Melanocyte of skin (primary cell): ENCODE results near the gene TRIO. TPM values are rescaled to one million over a fixed set of nuclear protein-coding genes. Genes with fewer than 3 reads are reported as not detected.

Experiments
- total RNA-seq, 2 donors: library from RNA; depleted of rRNA; stranded (reverse); fragments of >200 nt; gene quantifications; 2 replicates each; pipeline ENCODE4 v1.2.3, GENCODE V29; 2012

Gene TRIO
- total RNA-seq, result 100 to 1,000 TPM; 157 to 184 TPM

DNA sequence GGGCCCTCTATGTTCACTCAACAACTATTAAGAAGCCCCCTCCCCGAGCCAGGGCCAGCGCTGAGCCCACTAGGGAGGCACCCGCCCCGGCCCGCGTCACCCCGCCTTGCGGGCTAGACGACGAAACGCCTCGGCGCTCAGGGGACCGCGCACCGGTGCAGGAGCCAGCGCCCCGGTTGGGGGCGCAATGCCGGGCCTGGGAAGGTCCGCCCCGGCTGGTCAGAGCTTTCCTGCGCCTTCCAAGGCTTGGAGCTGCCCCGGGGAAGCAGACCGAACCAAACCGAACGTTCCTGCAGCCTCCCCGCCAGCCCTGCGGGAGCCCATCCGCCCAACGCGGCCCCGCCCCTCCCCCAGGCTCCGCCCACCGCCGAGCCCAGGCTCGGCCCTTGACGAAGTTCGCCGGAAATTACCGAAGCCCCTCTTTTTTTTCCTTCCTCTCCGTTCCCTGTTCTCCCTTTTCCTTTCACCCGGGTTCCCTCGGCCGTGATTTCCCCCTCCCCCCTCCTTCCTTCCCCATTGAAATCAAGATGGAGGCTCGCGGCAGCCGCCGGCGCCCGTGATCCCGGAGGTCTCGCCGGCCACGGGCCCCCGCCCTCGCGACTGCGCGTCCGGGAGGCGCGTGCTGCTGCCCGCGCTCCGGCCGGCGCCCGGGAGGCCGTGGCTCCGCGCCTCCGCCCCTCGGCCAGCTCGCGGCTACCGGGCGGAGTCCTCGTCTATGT, at the start of gene TRIO:
TSS of gene TRIO (plus strand) at position 516 of the 719 bp plus-strand sequence. CDS start 384 bp downstream, outside the sequence.

Other genes with a start within 250 kb of the TRIO start
- not detected for gene DNAH5, start 198.7 kb upstream of the TRIO start, total RNA-seq